GM18861 (cell line): ENCODE results near the gene TRA2B.
"Not testable (repeated sequence)": the region's sequence is repeated elsewhere in the genome, so short reads cannot be mapped to it uniquely, and the experiment has no call there.

Source experiments
- ATAC-seq: cut with Tn5 transposase; IDR thresholded peaks from one replicate; pipeline ENCODE4 v1.9.1; 2021; ENCODE audit not compliant: unreplicated experiment

TRA2B gene

DNA sequence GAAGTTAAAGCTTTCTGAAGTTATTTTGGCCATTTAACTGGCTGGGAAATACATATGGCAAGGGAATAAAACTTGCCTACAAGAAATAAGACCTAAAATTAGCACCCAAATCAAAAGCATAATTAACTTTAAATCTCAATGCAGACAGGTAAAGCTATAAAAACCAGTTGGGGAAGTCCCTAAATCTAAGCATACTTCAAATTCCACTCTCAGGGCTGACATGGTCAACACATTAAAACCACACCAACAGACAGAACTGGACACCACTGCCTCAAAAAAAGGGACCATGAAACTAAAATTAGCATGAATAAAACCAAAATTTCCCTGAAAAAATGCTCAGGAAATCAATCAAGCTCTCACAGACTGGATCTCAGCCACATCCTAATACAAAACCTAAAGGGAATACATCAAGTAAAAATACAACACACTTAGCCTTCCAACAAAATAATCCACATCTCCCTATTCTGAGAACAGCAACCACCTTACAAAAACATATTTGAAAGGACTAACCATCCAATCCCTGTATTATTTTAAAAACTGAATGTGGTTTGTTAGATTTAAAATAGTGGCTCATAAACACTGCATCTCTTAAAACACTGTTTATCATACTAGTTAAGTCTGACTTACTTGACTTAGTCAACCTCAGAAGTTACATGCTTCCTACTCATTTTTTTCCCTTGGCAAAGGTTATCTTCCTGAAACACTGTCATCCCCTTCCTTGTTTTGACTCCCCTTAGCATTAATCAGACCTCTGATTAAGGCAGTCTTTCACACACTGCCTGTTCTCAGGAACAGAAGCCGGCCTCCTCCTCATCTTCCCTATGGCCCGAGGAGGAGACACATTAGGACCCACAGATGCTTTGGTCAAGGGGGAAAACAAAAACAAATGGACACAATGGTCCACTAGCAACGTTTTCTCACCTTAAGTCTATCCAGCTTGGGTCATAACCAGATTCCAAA lies 8.3 kb downstream of the TRA2B start:
- ATAC-seq, result no peak

DNA sequence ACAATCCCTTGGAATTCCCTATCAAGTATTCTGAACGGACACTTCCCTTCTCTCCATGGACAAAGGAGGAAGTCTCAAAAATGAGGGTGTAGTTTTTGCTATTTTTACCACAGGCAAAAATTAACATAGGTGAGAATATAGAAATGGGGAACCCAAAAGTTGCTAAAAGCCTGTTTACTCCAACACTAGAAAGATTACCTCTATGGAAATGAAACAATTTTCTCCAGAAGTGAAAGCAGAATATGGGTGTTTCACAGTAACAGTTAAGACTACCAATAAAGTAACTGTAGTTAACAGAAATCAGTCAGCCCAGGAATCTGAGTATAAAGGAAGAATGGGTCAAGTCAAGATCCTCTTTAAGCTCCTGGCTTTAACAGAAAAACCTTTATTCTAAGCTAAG lies 9.3 kb downstream of the TRA2B start:
- no peak for ATAC-seq

DNA sequence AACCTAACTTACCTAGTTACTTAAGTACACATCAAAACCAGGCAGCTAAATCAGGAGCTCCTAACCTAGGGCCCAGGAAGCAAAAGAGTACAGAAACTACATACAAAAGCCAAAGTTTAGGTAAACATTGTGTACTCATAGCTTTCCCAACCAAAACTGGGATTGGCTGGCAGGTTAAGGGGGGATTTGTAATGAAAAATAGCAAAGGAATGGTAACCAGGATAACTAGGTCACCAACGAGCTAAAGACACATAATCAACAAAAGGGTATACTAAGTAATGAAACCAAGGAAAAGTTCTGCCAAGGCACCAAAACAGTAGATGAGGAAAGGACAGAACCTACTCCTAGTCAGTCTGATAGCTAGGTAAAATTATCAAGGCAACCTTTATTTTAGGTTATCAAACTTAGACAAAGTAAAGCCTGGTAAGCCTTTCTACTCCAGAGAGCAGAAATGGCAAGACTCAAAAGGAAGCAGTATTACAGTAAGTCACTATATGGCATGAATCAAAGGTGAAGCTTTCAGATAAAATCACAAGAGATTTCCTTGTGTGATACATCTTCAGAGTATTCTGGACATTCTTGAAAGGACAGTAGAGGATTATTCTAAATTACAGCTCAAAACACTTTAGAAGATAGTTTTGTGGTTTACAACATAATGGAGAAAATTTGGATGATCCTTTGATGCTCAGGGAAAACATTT lies 10.2 kb downstream of the TRA2B start:
- ATAC-seq, result no peak

DNA sequence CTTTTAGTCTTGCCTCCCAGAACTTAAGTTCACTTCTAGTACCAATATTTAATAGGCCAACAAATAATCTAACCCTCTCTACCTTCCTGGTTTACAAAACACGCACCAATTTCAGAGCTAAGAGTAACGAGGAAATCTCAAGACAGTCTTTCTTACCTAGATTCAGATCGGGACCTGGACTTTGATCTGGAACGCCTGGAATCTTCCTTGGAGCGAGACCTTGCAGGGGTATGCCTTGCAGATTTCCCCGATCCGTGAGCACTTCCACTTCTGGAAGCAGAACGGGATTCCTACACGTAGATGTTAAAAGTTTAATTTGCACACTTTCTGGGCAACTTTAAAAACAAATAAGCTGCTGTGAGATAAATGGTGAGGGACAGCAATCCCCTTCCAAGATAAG lies 11.4 kb downstream of the TRA2B start:
- no peak for ATAC-seq

DNA sequence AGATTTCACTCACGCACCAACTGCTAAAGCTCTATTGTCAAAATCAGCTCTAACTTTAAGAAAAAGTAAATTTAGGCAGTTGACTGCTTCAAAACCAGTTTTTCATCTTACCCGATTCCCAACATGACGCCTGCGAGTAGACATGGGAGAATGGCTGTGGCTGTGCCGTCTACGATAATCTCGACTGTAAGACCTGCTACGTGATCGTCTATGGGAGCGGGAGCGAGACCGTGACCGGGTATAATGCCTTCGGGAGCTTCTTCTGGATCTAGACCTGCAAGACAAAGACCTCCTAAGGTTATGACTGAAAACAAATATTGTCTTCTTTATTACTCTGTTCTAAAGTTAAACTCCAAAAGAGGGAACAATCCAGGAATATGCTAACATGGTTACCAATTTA lies 12.5 kb downstream of the TRA2B start:
- no peak for ATAC-seq

DNA sequence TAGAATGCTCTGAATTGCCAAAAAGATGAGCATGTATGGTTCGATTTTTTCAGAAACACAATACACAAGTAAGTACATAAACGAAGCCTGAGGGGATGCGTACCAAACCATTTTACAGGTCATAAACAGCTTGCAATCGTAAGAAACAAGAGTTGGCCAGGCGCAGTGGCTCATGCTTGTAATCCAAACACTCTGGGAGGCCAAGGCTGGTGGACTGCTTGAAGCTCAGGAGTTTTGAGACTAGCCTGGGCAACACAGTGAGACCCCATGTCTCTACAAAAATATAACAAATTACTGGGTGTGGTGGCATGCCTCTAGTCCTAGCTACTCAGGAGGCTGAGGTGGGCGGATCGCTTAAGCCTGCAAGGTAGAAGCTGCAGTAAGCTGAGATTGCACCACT lies 13.4 kb downstream of the TRA2B start:
- ATAC-seq, result no peak

DNA sequence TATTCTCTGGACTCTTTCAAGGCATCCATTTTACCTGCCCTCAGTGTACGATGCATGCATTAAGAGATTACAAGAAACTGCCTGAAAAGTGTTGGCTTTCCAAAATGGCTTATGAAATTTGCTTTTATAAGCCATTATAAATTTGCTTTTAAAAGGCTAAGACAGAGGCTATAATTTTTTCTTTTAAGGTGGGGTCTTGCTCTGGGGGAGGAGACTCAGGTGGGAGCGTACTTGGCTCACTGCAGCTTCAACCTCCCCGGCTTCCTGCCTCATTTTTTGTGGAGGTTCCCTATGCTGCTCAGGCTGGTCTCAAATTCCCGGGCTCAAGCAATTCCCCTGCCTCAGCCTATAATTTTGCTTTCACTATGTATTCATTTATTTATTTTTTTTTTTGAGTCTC lies 17.6 kb downstream of the TRA2B start:
- no peak for ATAC-seq

DNA sequence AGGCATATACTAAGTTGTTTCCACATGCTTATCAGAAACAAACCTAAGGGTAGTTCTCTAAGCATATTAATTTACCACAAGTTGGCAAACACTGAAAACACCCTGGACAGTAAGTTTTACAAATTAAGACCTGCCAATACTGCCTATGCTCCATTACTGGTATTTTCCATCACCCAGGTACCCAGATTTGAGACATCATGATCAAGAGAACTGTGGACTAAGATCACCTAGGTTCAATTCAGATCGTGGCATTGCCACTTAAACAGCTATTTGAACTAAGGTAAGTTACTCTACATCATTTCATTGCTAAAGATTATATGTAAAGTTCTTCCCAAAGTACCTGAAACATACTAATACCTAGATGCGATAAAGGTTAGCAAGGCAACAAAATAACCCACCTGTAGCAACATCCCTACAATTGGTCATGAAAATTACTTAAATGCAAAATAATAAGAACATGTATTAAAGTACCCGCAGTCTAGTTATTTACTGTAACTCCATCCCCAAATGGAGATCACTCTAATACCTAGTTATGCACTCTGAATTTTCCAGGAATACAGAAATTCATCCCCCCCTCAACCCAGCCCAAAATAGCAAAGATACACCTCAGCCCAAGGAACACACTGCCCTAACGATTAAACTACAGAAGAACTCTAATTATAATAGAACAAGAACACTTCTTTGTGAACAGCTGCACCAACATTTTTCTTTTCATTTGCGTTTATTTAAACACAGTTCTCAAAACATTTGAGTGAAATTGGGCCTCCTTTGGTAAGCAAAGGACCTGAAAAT lies 21.6 kb downstream of the TRA2B start:
- no peak for ATAC-seq

DNA sequence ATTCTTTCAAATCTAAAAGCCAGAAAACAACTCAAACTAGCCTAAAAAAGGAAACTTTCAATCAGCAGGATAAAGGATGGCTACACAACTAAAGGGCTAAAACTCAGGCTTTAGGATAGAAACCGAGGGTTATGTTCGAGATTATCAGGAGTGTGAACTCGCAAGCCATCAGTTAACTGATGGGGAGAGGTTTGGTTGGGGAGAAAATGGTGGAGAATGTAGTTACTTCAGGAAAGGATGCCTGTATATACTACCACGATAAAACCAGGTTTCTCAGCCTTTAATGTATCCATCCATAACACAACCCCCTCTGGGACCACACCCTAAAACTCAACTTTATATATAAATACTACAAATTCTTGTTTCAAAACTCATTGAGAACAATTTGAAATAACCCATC lies 22.2 kb downstream of the TRA2B start:
- ATAC-seq, result no peak

DNA sequence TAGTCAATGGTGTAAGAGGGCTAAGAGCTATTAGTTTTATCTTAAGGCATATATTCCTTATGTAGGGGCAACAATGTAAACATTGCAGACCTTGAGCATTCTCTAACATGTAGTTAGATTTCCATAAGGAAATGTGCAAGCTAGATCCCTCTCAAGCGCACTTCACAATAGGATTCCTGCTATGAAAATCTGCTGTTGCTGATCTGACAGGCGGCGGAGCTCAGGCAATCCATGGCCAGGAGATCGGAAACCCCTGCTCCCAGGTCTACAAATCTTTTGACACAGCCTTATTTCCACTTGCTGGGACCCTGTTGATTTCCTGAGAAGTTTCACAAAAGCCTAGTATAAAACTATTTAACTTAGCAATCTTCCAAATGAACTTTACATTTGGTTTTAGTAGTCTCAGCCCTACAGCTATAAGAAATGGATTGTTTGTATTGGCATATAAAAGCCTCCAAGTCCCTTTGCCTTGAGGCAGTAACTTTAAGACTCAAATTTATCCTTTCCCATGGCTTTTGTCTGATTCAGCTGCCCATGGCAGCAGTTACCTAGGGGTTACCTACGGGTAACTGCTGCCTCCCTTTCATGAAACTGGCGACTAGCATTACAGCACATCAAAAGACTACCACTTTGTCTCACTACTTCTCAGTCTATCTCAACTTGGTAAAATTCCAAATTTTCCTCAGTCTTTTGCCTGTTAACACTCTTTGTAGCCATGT lies 22.7 kb downstream of the TRA2B start:
- ATAC-seq, result no peak

DNA sequence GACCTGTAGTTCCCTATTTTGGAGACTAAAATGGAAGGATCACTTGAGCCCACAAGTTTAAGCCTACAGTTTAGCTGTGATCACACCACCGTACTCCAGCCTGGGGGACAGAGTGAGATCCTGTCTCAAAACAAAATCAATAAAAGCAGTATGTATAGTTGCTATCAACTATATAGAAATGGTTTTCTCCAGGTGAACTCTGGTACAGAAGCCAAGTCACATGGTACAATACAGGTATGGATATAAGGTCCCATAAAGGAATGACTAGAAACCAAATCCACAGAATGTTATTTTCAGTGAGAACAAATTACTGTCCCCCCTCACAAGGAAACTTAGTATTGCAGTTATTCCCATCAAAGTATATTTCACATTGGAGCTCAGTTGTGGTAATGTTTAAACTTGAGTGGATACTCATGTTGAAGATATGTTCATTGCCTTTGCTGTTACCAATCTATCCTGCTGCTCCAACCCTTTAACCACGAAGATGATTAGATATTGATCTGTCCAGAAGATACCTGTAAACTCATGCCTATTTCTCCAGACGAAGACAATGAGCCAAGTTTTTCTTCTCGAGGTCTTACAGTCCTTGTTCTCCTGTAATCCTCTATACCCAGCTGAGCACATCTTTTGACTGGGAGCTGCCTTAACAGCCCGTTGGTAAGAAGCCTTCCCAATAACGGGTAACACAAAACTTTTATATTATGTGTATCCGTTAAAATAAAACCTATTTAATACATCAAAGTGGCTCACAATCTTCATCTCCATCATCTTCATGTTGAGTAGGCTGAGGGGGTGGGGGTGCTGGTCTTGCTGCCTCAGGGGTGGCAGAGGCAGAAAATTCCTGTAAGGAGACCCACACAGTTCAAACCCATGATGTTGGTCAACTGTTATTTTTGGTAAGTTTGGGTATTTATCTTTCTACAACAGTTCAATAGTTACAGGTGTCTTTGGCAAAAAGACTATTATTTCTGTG lies 24.6 kb downstream of the TRA2B start:
- no peak for ATAC-seq

DNA sequence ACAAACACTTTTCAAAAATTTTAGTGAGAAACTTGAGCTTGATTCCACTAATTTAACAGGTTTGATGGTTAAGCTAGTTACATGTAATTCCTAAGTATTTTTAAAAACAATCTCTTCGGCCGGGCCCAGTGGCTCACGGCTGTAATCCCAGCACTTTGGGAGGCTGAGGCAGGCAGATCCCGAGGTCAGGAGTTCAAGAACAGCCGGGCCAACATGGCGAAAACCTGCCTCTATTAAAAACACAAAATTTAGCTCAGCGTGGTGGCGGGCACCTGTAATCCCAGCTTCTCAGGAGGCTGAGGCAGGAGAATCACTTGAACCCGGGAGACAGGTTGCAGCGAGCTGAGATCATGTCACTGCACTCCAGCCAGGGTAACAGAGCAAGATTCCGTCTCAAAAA lies 25.3 kb downstream of the TRA2B start:
- ATAC-seq, result no peak

DNA sequence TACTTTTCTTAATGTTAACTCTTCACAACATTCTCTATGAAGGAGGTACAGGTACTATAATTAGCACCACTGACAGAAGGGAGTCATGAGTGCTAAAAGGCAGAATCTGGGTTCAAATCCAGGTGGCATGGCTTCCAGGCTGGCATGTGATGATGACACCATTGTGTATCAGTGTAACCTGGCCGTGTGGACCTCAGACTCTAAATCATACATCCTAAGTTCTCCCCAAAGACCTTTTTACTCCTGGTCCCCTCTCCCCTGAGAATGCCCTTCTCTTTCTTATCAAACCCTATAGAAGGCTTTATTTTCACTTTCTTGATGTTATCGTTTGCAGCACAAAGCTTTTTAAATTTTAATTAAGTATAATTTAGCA lies 26.8 kb downstream of the TRA2B start:
- not testable (repeated sequence) for ATAC-seq

DNA sequence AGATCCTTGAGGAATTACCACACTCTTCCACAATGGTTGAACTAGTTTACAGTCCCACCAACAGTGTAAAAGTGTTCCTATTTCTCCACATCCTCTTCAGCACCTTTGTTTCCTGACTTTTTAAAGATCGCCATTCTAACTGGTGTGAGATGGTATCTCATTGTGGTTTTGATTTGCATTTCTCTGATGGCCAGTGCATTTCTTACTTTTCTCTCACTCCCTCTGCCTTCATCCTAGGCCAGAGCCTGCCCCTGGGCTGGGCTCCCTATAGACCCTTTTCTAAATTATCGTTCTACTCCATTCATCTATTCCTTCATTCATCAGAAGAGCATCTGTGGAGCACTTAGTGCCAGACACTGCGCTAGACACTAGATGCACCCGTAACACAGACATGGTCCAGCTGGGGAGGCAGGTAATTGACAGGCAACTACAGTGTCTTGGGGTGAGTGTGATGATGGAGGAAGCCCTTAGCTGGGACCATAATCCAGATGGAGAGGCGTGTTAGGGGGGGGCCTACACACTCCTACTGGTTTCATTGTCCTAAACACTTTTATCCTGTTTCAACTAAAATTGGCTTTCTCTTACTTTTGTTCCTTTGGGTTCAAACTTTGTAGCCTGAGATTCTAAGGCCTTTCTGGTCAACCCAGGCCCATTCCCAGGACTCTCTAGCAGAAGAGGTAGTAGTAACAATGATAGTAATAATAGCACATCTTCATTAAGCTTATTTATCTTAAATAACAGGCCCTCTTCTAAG lies 27.3 kb downstream of the TRA2B start:
- ATAC-seq, result not testable (repeated sequence)

DNA sequence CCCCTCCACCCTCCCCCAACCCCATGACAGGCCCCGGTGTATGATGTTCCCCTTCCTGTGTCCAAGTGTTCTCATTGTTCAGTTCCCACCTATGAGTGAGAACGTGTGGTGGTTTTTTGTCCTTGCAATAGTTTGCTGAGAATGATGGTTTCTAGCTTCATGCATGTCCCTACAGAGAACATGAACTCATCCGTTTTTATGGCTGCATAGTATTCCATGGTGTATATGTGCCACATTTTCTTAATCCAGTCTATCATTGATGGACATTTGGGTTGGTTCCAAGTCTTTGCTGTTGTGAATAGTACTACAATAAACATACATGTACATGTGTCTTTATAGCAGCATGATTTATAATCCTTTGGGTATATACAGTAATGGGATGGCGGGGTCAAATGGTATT lies 27.9 kb downstream of the TRA2B start:
- ATAC-seq, result not testable (repeated sequence)

DNA sequence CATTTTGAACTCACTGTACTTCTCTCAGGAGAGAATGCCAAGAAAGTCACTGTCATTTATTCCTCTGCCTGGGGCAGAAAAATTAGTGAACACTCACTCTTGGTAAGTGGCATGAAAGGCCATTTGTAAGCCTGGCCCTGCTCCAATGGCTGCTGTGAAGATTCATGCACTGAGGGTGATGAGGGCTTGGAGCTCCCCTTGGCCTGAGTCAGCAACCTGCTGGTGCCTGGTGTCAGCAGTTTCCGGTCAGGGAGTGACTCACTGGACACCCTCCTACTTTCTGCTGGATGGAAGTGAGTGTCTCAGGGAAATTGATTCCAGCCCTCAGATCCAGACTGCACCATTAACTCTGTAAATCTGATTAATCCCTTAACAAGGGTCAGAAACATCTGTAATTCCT lies 37.6 kb downstream of the TRA2B start:
- ATAC-seq, result no peak

DNA sequence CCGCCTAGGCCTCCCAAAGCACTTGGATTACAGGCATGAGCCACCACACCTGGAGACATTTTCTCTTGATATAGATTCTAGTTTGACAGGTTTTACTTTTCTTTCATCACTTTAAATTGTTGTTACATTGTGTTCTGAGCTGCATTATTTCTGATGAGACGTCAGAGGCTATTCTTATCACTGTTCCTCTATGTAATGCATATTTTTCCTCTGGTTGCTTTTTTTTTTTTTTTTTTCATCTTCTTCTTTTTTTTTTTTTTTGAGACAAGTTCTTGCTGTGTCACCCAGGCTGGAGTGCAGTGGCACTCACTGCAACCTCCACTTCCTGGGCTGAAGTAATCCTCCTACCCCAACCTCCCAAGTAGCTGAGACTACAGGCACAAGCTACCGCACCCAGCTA lies 41.2 kb downstream of the TRA2B start:
- ATAC-seq, result no peak

DNA sequence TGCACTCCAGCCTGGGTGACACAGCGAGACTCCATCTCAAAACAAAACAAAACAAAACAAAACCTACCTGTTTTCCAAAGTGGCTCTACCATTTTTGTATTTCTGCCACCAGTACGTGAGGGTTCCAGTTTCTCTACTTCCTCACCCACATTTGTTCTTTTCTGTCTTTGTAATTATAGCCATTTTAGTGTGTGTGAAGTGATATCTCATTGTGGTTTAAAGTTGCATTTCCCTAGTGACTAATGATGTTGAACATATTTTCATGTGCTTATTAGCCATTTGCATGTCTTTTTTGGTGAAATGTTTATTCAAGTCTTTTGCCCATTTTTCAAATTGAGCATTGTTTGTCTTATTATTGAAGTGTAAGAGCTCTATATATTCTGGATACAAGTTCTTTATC lies 50.7 kb downstream of the TRA2B start:
- no peak for ATAC-seq

DNA sequence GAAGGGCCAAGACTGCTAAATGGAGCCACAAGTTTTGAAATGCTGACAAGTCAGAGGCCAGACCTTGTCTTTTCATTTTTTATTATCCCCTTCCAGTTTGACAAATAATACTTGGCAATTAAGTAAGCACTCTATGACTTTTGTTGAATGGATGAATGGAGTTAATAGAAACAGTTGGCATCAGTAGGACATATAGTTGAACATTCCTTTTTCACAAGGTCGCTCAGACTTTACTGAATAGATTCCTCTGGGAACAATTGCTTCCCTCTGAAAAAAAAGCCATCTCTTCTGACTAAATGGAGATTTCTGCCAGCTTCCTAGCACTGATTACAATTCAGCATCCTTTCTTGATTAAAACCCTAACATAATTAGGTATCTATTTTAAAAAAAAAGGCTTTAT lies 53.2 kb downstream of the TRA2B start:
- no peak for ATAC-seq
